Spleen (tissue), 11 donors: ENCODE data around the gene PTPRE. TPM values are rescaled to one million over a fixed set of nuclear protein-coding genes. Genes with fewer than 3 reads are reported as not detected.

Experiments used
- DNase-seq: peaks from one replicate; pipeline ENCODE4 v3.0.0-alpha.2; 2020
- H3K27ac ChIP-seq, 8 donors: fragments of 200-600 bp; sonication (generic) in 7 of 8; 1 replicate in 4 of 8; 2 replicates in 4 of 8; pipeline versions ENCODE4 v1.5.0 to v1.8.0; 2016 to 2021; ENCODE audit warnings: inconsistent platforms in 4 of 8, mild to moderate bottlenecking in 4 of 8, moderate library complexity in 1 of 8
- H3K27me3 ChIP-seq, 7 donors: fragments of 200-600 bp; sonication (generic) in 6 of 7; replicated peaks in 1 of 7; 1 replicate in 4 of 7; 2 replicates in 3 of 7; pipeline versions ENCODE4 v1.5.0 to v1.8.0; 2016 to 2021; ENCODE audit warnings: inconsistent platforms in 3 of 7, mild to moderate bottlenecking in 1 of 7
- H3K36me3 ChIP-seq, 6 donors: fragments of 200-600 bp; sonication (generic) in 5 of 6; 1 replicate in 4 of 6; 2 replicates in 2 of 6; pipeline versions ENCODE4 v1.5.0 to v1.8.0; 2016 to 2021; ENCODE audit warnings: inconsistent platforms in 2 of 6
- H3K4me1 ChIP-seq, 6 donors: fragments of 200-600 bp; sonication (generic) in 5 of 6; 1 replicate in 3 of 6; 2 replicates in 3 of 6; pipeline versions ENCODE4 v1.5.0 to v1.8.0; 2016 to 2021; ENCODE audit warnings: inconsistent platforms in 3 of 6
- H3K4me3 ChIP-seq, 8 donors: fragments of 200-600 bp; sonication (generic) in 7 of 8; 1 replicate in 4 of 8; 2 replicates in 4 of 8; pipeline versions ENCODE4 v1.5.0 to v1.8.0; 2016 to 2021; ENCODE audit warnings: inconsistent platforms in 4 of 8, mild to moderate bottlenecking in 4 of 8, moderate library complexity in 2 of 8
- H3K9me3 ChIP-seq, 8 donors: fragments of 200-600 bp; sonication (generic) in 7 of 8; 1 replicate in 4 of 8; 2 replicates in 4 of 8; pipeline versions ENCODE4 v1.5.0 to v1.8.0; 2016 to 2021; ENCODE audit warnings: inconsistent platforms in 4 of 8
- POLR2A ChIP-seq, 3 donors: fragments of 450-650 bp; IDR thresholded peaks; one replicate each; pipeline ENCODE4 v1.5.1; 2017; ENCODE audit warnings: antibody characterized with exemption in 3 of 3, mild to moderate bottlenecking in 1 of 3
- POLR2AphosphoS5 ChIP-seq, 3 donors: sonication (generic); formaldehyde crosslinking; IDR thresholded peaks; one replicate each; pipeline ENCODE4 v1.5.1; 2017; ENCODE audit warnings: antibody characterized with exemption in 3 of 3
- WGBS, 5 donors: extraction: QIAGEN DNeasy Blood & Tissue Kit in 3 of 5; methylation state at CpG; one replicate each; pipeline versions ENCODE4 v1.1.5 to v1.1.7; 2013 to 2018; 5-methylcytosine and 5-hydroxymethylcytosine counted together
- intact Hi-C: fragments of 100-400 bp; cut with DNase I; formaldehyde crosslinking; loops from one replicate; pipeline ENCODE4 v1.15.0; 2023; ENCODE audit warnings: low total_unique reads
- polyA plus RNA-seq, 3 donors: library from polyadenylated mRNA; stranded (reverse); fragments of 200-250 nt; gene quantifications; one replicate each; pipeline ENCODE4 v1.2.1, GENCODE V29; 2013
- total RNA-seq, 7 donors: library from RNA; depleted of rRNA in 3 of 7; stranded (reverse); fragments of >200 nt in 3 of 7; fragmentation: NEBNext Ultra II Directional in 4 of 7; extraction: Animal tissue kit (Norgen Biotek cat#: 25700) in 4 of 7; gene quantifications; one replicate each; pipeline versions ENCODE4 v1.1.0 to v1.2.1, GENCODE V29; 2016 to 2021
- TF ChIP-seq, protein P1 (sequence below), 11 experiments: fragments of 200-600 bp in 7 of 11; fragments of 450-650 bp in 4 of 11; sonication (generic) in 4 of 11; IDR thresholded peaks in 8 of 11; conservative IDR thresholded peaks in 3 of 11; 1 replicate in 7 of 11; 2 replicates in 4 of 11; pipeline versions ENCODE4 v1.4.0 to v1.8.0; 2016 to 2021; ENCODE audit warnings: antibody characterized with exemption in 11 of 11, inconsistent platforms in 4 of 11, mild to moderate bottlenecking in 1 of 11
- donor health status: healthy with polysubstance abuse.
- donor health status: DM: no; HTN: no; CAD: no; lungs with moderate emphysema.
- donor health status: DM: no; HTN: no; CAD: no.
- donor health status: Bipolar disorder and iron deficiency.
- donor health status: healthy.
- donor health status: DM: no; HTN: no; CAD: no.
- donor health status: DM: yes; HTN: yes; CAD: no.

Gene PTPRE
- total and polyA plus RNA-seq, 10 donors, result 6.2 to 133 (median 70.2) TPM

DNA sequence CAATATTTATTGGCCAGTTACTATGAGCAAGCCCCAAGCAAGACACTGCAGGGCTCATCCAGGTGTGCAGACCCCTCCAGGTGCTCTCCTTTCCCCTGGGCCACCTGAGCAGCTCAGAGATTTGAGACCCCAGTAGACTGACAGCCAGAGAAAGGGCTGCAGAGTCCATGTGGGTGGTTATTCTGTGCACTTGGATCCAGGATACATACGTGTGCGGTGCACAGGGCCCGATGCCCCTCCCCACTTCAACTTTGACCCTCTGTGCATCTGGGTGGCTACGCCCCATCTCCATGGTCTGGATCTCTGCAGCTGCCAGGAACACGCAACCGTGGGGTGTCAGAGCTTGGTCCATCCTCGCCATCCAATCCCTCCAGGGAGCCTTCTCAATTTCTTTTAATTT is 146.5 kb downstream of the PTPRE start:
- no peaks in the 10 kb centered on the region for H3K27me3 ChIP-seq
- H3K4me1 ChIP-seq, result peaks cover 10 to 97% (median 50%) of the 10 kb centered on the region in 6 donors
- DNase-seq, result peak; percentile 67
- H3K4me3 ChIP-seq, result peak overlapping the region in 1 of 8 donors; percentile 74
- H3K9me3 ChIP-seq, result no peaks in the 10 kb centered on the region
- peak in 1 of 3 donors; percentile 20 for TF ChIP-seq POLR2AphosphoS5 (IDR thresholded peaks at IDR 0.05)
- TF ChIP-seq, protein P1, sequence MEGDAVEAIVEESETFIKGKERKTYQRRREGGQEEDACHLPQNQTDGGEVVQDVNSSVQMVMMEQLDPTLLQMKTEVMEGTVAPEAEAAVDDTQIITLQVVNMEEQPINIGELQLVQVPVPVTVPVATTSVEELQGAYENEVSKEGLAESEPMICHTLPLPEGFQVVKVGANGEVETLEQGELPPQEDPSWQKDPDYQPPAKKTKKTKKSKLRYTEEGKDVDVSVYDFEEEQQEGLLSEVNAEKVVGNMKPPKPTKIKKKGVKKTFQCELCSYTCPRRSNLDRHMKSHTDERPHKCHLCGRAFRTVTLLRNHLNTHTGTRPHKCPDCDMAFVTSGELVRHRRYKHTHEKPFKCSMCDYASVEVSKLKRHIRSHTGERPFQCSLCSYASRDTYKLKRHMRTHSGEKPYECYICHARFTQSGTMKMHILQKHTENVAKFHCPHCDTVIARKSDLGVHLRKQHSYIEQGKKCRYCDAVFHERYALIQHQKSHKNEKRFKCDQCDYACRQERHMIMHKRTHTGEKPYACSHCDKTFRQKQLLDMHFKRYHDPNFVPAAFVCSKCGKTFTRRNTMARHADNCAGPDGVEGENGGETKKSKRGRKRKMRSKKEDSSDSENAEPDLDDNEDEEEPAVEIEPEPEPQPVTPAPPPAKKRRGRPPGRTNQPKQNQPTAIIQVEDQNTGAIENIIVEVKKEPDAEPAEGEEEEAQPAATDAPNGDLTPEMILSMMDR (IDR thresholded peaks at IDR 0.05 in 8 of 11, conservative IDR thresholded peaks at IDR 0.05 in 3 of 11), result no peak
- TF ChIP-seq POLR2A (IDR thresholded peaks at IDR 0.05), result no peak
- peak overlapping the region in 7 of 8 donors; percentile 58 to 96 (median 91) for H3K27ac ChIP-seq
- intact Hi-C loops, result no loop called here
- WGBS, 5 donors, result 92 to 99% (median 96%) methylated on average over 7 of the region's 7 CpGs
- H3K36me3 ChIP-seq, result peaks cover 0 to 98% (median 61%) of the 10 kb centered on the region in 6 donors

GRCh38 chr10:128054163-128054970 is 147.5 kb downstream of the PTPRE start:
- Histone ChIP-seq H3K9me3 (no peaks in the 10 kb centered on the region), H3K4me1 (peaks cover 11 to 97% (median 50%) of the 10 kb centered on the region in 6 donors), H3K27me3 (no peaks in the 10 kb centered on the region), H3K4me3 (peak overlapping the region in 1 of 8 donors; percentile 26), H3K36me3 (peaks cover 0 to 98% (median 63%) of the 10 kb centered on the region in 6 donors), H3K27ac (peak overlapping the region in 7 of 8 donors; percentile 76 to 96 (median 91))
- intact Hi-C loops, result no loop called here
- TF ChIP-seq POLR2A (IDR thresholded peaks at IDR 0.05) (no peak), POLR2AphosphoS5 (IDR thresholded peaks at IDR 0.05) (peak in 2 of 3 donors; percentile 30 to 87)
- TF ChIP-seq, protein P1 (IDR thresholded peaks at IDR 0.05 in 8 of 11, conservative IDR thresholded peaks at IDR 0.05 in 3 of 11), result no peak
- WGBS, 5 donors, result 69 to 88% (median 78%) methylated on average over 9 to 16 of the region's 16 CpGs
- DNase-seq, result peak; percentile 77

DNA sequence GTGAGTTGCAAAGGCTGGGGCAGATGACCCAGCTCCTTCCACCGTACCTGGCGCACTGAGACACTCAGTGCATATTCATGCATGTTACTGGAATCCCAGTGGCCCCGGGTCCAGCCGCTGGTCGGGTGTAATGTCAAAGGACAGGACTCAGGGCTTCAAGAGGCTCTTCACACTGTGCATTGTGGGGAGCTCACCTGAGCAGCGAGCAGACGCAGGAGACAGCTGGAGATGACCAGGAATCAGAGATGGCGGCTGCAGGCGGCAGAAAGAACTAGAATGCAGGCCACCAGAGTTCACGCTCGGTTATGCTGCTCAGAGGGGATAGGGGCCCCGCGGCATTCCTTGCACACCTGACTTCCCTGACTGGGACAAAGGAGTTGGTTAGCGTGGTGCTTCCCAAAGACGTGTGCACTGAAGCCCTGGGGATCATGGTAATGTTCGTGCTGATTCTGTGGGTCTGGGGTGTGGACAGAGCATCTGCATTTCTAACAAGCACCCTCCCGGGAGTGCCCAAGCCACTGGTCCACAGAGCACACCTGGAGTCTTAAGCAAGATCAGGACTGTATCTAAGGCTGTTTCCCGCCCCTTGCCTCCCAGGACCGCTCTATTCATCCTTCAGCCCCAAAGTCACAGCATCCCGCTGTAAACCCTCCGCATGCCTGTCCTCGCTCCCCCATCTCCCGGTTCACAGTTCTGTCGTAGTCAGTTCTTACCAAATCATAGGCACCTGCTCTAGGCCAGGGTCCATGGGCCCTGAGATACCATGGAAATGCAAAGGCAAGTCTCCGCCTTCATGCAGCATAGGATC is 148.4 kb downstream of the PTPRE start:
- peaks cover 10 to 97% (median 49%) of the 10 kb centered on the region in 6 donors for H3K4me1 ChIP-seq
- H3K4me3 ChIP-seq, result peak overlapping the region in 1 of 8 donors; percentile 26
- peaks cover 0 to 98% (median 64%) of the 10 kb centered on the region in 6 donors for H3K36me3 ChIP-seq
- TF ChIP-seq POLR2A (IDR thresholded peaks at IDR 0.05) (no peak), POLR2AphosphoS5 (IDR thresholded peaks at IDR 0.05) (peak in 1 of 3 donors; percentile 24)
- TF ChIP-seq, protein P1 (IDR thresholded peaks at IDR 0.05 in 8 of 11, conservative IDR thresholded peaks at IDR 0.05 in 3 of 11), result no peak
- H3K9me3 ChIP-seq, result no peaks in the 10 kb centered on the region
- H3K27ac ChIP-seq, result peak overlapping the region in 7 of 8 donors; percentile 76 to 96 (median 91)
- 95 to 98% (median 97%) methylated on average over 25 of the region's 25 CpGs for whole genome bisulfite sequencing, 5 donors
- H3K27me3 ChIP-seq, result no peaks in the 10 kb centered on the region
- DNase-seq, result peak; percentile 72
- intact Hi-C loops, result no loop called here
